ENCODE measurements around the gene NXPH3. TPM values are rescaled to one million over a fixed set of nuclear protein-coding genes. Genes with fewer than 3 reads are reported as not detected.

The NXPH3 gene
- polyA plus RNA-seq, 1 donor, result 1.5 TPM

DNA sequence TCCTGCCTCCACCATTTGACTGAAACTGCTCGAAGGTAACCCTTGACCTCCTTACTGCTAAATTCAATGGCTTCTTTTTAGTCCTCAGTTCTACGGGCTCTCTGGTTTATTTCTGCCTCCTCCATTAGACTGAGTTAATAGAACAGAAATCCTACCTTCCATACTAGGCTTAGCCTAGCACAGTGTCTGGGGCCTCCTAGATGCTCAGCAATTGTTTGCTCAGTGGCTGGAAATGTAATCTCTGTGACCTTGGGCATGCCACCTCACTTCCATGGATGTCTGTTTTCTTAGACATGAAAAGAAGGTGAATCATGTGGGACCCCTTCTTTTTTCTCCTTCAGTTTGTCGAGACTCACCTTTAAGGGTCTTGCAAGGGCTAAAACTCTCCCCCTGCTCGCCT, 19.7 kb downstream of the NXPH3 start:
- no peak for DNase-seq

DNA sequence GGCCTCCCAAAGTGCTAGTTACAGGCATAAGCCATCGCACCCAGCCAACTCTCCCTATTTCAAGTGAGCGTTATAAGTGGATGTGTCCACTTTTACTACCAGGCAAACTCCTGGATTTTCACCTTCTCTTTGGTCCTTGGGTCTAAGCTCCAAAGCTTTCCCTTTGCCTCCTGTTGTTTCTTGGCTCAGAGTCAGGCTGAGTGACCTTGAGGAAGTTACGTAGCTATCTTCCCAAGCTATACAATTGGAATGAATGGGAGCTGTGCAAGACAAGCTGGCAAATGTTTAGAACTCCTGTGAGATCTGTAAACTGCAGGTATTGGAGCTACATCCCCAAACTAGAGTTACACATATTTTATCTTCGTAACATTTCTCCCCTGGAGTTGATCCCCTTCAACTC, 20.3 kb downstream of the NXPH3 start:
- DNase-seq, result no peak

- no peak for DNase-seq
Observed at GRCh38 chr17:49596613-49597244, 21.1 kb downstream of the NXPH3 start.

DNA sequence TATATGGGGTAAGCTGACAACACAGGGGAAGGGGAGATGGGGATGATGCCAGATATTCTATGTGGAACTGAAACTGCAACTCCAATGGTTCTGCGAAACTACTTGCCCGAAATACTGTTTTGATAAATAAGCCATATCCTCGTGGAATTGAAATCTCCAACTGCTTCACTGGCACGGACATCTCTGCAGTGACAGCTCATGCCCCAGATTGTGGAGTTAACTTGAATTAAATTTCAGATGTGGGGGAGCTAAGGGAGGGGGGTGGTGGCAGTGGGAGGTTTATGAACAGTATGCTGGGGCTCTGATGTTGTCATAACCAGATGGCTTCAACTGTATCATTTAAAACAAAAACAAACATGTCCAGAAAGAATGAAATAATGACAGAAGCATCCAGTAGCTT, 21.8 kb downstream of the NXPH3 start:
- DNase-seq, result no peak

DNA sequence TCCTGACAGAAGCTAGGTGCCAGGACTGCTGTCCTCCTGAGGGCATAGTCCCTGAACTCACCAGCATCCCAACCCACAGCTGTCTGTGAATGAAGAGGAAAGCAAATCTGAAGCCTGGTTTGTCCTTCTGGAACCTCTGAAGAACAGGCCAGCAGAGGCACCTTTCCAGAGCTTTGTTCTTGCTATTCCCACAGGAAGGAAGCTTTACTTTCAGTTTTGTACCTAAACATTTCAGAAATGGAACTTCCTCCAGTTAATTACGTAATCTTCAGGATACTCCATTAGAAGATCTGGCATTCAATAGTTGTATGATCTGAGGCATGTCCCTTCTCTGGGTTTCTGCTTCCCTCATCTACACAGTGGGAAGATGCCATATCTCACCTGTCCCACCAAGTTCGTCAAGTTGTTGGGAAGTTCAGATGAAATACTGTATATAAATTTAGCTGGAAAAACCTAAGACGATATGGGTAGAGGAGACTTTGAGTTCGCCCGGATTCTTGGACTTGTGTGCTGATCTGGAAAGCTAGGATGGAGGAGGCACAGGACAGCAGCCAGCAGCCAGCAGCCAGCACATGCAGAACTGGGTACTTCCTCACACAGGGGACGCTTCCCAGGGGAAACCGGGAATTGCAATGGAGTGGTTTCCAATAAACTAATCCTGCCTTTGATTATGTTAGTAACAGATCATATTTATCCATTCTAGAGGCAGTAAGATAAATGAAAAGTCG, 22.4 kb downstream of the NXPH3 start:
- DNase-seq, result no peak

- DNase-seq, result no peak
Observed at GRCh38 chr17:49598918-49599317, 23.2 kb downstream of the NXPH3 start.

DNA sequence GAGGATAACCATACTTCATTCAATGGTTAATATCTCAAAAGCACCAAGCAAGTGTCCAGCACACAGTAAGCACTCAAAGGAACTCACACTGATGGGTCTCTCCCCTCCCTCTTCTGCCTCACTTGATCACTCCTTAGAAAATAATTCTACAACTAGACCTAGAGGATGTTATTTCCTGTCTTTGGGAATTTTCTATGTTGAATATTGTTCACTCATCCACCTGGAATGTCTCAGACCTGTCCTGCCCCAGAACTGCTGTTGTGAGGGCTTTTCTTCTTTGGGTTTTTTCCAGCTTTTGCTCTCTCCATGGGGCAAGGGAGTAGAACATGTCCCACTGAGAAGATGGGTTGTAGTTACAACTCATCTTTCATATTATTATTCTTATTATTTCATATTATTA, 25.3 kb downstream of the NXPH3 start:
- DNase-seq, result no peak

- DNase-seq, result no peak
Observed at GRCh38 chr17:49602783-49603182, 27.1 kb downstream of the NXPH3 start.

- no peak for DNase-seq
Observed at GRCh38 chr17:49603238-49603637, 27.6 kb downstream of the NXPH3 start.

- DNase-seq, result no peak
Observed at GRCh38 chr17:49603720-49604119, 28.0 kb downstream of the NXPH3 start.

DNA sequence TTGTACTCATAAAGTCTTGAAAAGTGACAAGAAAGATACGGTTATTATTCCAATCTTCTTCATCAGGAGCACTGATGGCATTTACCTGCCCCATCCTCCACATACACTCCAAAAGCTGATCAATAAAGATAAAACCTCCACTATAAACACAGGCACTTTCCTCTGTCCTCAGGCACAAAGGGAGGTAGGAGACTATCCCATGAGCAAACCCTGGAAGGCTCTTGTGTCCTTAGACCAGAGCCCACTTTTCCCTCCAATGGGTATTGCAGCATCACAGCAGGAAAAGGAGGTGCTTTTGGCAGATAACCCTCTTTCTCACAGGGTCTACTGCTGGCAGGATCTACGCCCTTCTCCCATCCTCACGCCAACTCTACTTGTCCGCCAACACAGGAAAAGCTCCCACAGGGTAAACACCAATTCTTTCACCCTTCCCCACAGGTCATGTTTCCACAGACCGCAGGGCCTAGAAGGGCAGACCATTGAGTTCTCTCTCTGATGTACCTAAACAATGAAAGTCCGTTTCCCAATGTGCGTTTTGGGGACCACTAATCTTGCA, 28.7 kb downstream of the NXPH3 start:
- no peak for DNase-seq

- no peak for DNase-seq
Observed at GRCh38 chr17:49610883-49611584, 35.4 kb downstream of the NXPH3 start.

DNA sequence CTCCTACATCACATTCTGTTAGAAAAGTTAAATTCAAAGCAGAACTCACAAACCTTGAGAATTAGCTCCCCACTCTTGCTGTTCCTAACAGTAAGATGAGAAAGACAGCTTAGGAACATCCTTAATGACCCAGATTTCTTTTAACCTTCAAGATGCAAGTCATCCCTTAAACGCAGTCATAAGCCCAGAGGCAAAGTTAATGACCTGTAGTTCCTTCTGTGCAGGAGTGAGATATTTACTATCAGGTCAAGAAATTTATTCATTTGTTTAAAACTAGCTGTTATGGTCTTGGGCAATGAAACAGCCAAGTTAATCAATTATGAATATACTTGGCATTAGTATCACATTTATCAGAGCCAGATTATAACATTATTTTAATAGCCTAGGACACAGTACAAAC, 37.1 kb downstream of the NXPH3 start:
- DNase-seq, result no peak

DNA sequence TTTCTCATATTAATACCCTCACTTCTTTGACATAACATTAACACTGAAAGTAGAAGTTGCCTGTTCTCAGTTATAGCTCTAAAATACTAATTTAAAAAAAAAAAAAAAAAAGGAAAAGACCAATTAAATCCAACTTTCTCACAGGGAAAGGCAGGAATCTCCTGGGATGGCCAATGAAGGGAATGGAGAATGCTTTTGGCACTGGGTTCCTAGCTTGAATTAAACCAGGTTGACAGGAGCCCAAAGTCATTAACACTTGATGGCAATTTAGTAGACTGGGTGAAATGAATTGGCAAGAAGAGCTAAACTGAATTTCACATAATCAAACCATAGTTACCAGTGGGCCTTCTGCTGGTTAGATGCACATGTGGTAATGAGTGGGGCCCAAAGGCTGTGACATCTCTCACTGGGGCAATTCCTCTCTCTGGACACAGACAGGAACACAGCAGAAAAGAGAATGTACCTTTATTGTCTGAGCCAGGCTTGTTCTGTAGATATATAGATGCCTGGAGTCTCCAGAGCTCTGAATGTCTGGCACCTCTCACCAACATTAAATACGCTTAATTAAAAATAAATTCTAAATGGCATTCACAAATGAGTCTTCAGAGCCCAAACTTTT, 37.6 kb downstream of the NXPH3 start:
- no peak for DNase-seq

- DNase-seq, result no peak
Observed at GRCh38 chr17:49616086-49616485, 40.4 kb downstream of the NXPH3 start.

DNA sequence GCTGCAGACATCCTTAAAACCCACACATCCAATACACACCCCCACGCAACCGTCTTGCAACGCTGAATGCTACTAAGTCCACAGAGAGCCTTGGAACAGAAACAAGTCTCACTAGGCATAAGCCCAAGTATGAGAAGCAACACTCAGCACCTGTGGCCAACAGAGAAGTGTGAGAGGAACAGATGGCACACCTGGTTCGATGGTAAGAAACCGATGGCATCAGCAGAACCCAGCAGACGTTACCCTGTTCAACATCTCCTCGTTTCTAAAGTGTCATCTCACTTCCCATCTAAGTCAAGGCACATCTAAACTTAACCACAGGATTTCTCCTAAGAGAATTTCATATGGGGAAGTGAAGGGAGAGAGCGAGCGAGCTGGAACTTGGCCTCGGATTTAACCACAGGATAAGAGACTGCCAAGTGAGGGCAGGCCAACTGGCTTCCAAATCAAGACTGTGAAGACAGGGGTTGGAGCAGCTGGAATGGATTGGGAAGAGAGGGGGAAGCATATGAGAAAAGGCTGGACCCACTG, 41.0 kb downstream of the NXPH3 start:
- DNase-seq, result peak; percentile 47

DNA sequence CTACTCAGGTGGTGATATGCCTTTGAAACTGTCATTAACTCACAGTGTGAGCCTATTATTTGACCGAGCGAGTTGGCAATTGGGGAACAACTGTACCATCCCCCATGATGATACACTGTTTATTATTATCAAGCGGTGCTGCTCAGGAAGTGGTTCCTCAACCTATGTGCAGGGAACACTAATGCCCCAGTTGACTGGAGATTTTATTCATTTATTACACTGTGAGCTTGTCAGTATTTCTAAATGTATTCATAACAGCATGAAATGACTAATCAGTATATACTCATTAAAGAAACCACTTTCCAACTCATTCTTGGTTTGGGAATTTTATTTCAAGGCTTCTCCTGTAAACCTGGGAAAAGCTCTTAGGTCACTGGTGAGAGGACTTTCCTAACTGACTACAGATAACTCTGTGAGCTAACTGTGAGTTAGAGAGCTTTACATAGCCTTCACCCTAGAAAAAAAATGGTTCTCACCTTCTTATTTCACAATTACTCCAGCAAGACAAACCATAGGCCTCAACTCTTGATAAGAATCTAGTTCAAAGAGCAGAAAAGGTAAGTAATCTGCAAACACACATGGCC, 42.4 kb downstream of the NXPH3 start:
- DNase-seq, result no peak

- no peak for DNase-seq
Observed at GRCh38 chr17:49621420-49621819, 45.7 kb downstream of the NXPH3 start.

DNA sequence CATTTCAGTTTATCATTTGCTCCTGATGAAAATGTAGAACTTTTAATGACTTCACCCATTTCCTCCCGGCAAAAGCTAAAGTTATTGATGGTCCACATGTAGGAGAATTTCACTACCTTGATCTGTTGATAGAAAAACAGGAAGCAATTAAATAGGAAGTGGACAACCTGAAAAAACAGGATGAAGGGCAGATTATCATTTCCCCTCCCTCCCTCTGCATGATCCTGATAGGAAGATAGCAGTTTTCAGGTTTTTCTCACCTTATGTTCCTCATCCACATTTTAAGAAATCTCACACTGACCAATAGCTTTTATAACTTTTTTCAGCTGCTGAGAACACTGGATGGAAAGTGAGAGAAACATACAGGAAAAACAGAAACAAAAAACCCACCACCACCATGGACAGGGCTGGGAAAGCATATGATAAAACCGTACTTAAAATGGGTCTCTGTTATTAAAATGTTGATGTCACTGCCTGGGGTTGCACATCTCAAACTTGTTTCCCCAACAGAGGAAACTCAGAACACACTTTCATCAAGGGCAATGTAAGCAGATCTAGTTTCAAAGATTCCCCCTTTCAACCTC, 46.4 kb downstream of the NXPH3 start:
- DNase-seq, result no peak

- no peak for DNase-seq
Observed at GRCh38 chr17:49624896-49625295, 49.2 kb downstream of the NXPH3 start.

- DNase-seq, result no peak
Observed at GRCh38 chr17:49629447-49629846, 53.8 kb downstream of the NXPH3 start.
